Glomerular visceral epithelial cell (primary cell): ENCODE measurements around the gene CHD9NB.
"Not testable (repeated sequence)": the region's sequence is repeated elsewhere in the genome, so short reads cannot be mapped to it uniquely, and the experiment has no call there.

ENCODE experiments used
- DNase-seq: peaks from one replicate; pipeline ENCODE4 v3.0.0-alpha.2; 2016; ENCODE audit errors: extremely low spot score

CHD9NB gene

DNA sequence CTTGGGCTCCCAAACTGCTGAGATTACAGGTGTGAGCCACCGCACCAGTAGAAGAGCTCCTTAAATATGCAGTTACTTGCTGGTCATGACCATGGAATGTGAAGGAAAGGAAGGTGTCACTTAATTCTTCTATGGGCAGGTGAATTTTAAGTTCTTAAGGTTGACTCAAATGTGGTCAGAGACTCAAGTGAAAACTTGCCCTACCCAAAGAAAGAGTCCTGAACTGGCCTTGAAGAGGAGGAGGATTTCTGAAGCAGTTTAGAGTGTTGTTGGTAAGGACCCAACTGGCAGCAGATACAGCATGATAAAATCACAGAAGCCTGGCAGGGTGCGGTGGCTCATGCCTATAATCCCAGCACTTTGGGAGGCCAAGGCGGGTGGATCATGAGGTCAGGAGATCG lies 31.4 kb upstream of the CHD9NB start:
- no peak for DNase-seq

- DNase-seq = no peak
Measured at GRCh38 chr16:53083119-53083518, 30.4 kb upstream of the CHD9NB start.

GRCh38 chr16:53082509-53082908 lies 29.8 kb upstream of the CHD9NB start:
- no peak for DNase-seq

DNA sequence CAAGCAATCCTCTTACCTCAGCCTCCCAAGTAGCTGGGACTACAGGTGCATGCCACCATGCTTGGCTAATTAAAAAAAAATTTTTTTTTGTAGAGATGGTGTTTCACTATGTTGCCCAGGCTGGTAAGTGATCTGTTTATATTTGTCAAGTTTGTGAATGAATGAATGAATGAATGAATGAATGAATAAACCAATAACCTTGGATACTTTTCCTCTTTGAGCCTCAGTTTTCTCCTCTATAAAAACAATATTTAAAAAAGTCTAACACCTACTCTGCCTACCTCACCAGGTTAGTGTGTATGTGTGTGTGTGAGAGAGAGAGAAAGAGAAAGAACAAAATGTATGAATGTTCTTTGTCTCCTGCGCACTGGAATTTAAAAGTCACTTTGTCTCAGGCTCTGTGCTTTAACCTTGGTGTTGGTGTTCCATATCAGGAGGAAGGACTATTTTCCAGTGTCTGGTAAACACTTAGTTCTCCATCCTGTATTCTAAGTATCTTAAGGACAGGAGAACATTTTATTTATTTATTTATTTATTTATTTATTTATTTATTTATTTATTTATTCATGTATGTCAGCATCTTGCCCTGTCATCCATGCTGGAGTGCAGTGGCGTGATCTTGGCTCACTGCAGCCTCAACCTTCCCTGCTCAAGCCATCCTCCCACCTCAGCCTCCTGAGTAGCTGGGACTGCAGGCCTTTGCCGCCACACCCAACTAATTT lies 29.1 kb upstream of the CHD9NB start:
- no peak for DNase-seq

DNA sequence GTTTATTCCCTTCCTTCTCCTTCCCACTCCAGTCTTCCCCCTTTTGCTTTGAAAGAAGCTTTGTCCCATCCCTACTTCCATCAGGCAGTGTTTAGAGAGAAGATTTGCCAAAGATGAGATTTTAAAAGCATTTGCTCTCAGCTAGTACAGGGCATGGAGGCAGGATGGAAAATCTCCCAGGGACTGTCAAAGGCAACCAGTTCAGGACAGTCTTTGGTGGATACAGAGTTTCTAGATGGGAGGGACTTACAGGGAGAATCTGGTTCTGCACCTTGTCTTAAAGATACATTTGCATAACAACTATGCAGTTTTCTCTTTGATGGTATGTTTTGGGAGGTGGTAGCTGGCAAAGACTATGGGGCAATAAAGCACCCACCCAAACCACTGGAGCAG lies 28.3 kb upstream of the CHD9NB start:
- DNase-seq = no peak

DNA sequence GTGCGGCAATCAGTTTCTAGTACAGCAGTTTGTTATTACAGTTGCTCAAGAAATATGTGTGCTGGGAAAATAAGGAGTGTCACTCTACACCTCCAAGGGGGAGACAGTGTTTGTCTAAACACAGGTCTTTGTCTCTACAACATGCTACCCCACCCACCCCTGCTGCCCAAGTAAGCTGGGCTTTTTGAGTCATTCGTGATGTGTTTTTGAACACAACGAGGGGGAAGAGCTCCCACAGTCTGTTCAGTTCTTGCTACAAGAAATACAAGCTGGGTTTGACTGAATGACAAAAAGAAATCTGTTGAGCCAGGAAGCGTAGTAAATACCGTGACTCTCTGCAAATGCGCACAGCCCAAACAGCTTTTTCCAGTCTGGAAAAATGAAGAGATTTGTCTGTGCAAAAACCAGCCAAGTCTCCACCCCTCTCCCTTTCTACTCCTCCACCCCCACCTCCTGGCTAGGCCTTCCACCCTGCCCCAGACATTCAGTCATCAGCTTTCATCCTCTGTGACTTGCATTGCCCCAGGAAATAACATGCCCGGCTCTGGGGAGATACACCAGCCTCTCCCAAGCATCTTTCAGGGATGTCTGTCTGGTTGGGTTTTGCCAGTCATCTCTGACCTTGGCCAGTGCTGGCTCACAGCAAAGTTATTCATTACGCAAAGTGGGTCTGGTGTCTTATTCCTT lies 27.8 kb upstream of the CHD9NB start:
- peak; percentile 36 for DNase-seq

- DNase-seq = no peak
Measured at GRCh38 chr16:53078765-53079485, 26.2 kb upstream of the CHD9NB start.

GRCh38 chr16:53078247-53078646 lies 25.6 kb upstream of the CHD9NB start:
- DNase-seq = no peak

DNA sequence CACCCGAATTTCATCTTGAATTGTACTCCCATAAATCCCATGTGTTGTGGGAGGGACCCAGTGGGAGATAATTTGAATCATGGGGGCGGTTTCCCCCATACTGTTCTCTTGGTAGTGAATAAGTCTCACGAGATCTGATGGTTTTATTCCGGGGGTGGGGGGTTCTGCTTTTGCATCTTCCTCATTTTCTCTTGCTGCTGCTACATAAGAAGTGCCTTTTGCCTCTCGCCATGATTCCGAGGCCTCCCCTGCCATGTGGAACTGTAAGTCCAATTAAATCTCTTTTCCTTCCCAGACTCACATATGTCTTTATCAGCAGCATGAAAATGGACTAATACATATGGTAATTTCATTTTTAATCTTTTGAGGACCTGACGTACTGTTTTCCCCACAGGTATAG lies 22.8 kb upstream of the CHD9NB start:
- not testable (repeated sequence) for DNase-seq

- DNase-seq = not testable (repeated sequence)
Measured at GRCh38 chr16:53074296-53074695, 21.6 kb upstream of the CHD9NB start.

DNA sequence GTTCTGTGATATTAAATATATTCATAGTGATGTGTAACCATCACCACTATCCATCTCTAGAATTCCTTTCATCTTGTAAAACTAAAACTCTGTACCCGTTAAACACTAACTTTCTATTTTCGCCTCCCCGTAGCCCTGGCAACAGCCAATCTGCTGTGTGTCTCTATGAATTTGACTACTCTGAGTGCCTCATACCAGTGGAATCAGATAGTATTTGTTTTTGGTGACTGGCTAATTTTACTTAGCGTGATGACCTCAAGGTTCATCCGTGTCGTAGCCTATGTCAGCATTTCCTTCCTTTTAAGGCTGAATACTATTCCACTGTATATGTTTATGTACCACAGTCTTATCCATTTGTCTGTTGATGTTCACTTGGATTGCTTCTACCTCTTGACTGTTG lies 20.3 kb upstream of the CHD9NB start:
- no peak for DNase-seq

GRCh38 chr16:53071748-53072301 lies 19.1 kb upstream of the CHD9NB start:
- no peak for DNase-seq

- DNase-seq = no peak
Measured at GRCh38 chr16:53069772-53070171, 17.1 kb upstream of the CHD9NB start.

GRCh38 chr16:53068423-53068833 lies 15.7 kb upstream of the CHD9NB start:
- no peak for DNase-seq

DNA sequence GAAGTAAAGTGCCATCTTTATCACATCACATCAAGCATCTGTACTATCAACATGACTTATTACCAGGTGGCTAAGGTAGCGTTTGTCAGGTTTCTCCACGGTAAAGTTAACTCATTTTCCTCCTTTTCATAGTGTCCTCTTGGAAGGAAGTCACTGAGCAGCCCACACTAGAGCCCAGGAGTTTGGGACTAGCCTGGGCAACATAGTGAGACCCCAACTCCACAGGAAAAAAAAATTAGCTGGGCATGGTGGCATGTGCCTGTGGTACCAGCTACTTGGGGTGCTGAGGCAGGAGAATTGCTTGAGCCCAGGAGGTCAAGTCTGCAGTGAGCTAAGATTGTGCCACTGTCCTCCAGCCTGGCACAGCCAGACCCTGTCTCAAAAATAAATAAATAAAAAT lies 15.0 kb upstream of the CHD9NB start:
- DNase-seq = no peak

DNA sequence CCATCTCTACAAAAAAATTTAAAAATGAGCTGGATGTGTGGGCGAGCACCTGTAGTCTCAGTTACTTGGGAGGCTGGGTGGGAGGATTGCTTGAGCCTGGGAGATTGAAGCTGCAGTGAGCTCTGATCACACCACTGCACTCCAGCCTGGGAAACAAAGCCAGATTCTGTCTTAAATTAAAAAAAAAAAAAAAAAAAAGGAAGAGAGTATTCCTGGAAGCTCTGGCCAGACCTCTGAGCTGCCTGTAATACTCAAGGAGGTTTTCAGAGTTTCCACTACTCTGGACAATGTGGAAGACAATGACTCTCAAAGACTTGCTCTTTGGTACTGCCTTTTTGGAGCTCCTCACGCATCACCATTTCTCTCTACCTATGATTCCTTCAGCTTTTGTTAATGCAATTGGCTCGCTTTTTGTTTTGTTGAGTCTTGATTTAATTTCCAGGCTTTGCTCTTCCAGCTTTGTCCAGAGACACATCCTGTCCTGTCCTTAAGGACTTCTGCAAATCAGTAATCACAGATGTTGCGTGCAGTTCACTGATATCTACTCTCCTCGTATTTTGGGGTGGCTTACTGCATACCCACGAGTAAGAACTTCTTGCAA lies 12.9 kb upstream of the CHD9NB start:
- DNase-seq = no peak

- no peak for DNase-seq
Measured at GRCh38 chr16:53064081-53064578, 11.4 kb upstream of the CHD9NB start.

DNA sequence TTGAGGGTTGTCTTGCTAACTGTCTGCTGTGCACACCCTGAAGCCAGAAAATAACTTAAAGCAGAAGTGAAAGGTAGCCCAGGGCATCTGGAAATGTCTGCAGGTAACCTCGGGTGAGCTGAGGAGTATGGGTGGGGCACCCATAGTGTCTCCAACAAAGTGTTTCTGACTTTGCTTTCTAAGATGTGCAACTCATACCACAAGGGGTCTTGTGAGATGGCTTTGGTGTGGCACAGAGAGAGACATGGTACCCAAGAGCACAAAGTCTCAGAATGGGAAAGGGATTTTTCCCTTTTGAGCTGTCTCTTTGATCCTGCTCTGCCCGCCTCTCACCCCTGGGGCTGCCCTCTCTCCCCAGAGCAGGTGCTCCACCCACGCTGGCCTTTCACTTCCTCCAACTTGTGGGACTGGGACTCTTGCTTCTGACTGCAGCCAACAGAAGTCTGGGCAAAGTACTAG lies 9.0 kb upstream of the CHD9NB start:
- no peak for DNase-seq

- no peak for DNase-seq
Measured at GRCh38 chr16:53061256-53061655, 8.6 kb upstream of the CHD9NB start.

- no peak for DNase-seq
Measured at GRCh38 chr16:53059672-53060071, 7.0 kb upstream of the CHD9NB start.

DNA sequence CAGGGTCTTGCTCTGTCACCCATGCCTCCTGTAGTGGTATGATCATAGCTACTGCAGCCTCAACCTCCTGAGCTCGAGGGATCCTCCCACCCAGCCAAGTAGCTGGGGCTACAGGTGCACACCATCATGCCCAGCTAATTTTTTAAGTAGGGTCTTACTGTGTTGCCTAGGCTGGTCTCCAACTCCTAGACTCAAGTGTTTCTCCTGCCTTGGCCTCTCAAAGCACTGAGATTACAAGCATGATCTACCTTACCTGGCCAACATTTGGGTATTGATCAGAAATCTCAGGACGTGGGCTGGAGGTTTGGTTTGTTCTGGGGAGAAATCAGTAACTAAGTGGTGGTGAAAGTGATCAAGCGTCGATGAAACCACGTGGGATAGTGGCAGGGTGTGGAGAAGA lies 6.2 kb upstream of the CHD9NB start:
- DNase-seq = no peak

DNA sequence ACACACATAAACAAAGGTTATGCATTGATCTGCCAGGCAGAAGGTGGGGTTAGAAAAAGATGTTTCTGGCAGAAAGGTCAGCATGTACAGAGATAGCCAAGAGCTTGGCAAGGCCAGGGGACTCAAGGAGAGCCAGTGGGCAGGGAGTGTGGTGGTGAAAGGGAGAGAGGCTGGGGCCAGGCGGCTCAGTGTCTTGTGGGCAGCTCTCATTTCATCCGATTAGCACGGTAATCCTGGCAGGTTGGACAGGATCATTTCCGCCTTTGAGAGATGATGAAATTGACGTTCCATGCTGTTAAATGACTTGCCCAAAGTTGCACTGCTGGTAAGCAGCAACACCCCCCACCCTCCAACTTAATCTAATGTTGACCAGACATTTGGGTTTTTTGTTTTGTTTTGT lies 5.7 kb upstream of the CHD9NB start:
- DNase-seq = no peak
